GM12878 (cell line): ENCODE results near the gene ABCA4.

ENCODE experiments used
- CREB1 ChIP-seq: IDR thresholded peaks from 2 replicates; pipeline ENCODE4 v1.6.1; 2012; ENCODE audit warnings: low read depth, mild to moderate bottlenecking, inconsistent platforms
- CTCF ChIP-seq, 3 experiments: IDR thresholded peaks in 2 of 3; conservative IDR thresholded peaks in 1 of 3; 2 replicates each; pipeline ENCODE4 v1.5.1; 2011; ENCODE audit warnings: low read depth in 3 of 3, low read length in 3 of 3, mild to moderate bottlenecking in 3 of 3, control low read depth in 2 of 3, moderate library complexity in 2 of 3, inconsistent platforms in 1 of 3, mixed read lengths in 1 of 3; ENCODE audit not compliant: control insufficient read depth in 2 of 3, insufficient read depth in 1 of 3; ENCODE audit errors: extremely low read depth in 1 of 3
- EZH2 ChIP-seq: IDR thresholded peaks from 2 replicates; pipeline ENCODE4 v1.6.1; 2012; ENCODE audit warnings: low read depth, mild to moderate bottlenecking, control low read depth, inconsistent platforms, low read length, borderline replicate concordance; ENCODE audit not compliant: control insufficient read depth
- FOS ChIP-seq: IDR thresholded peaks from 3 replicates; pipeline ENCODE4 v1.6.1; 2011; ENCODE audit warnings: borderline replicate concordance; ENCODE audit not compliant: insufficient read length; ENCODE audit errors: extremely low read depth
- POLR2A ChIP-seq: IDR thresholded peaks from 2 replicates; pipeline ENCODE4 v1.6.1; 2011; ENCODE audit warnings: low read depth, mild to moderate bottlenecking, low read length
- RAD21 ChIP-seq: IDR thresholded peaks from 2 replicates; pipeline ENCODE4 v1.6.1; 2011; ENCODE audit warnings: mild to moderate bottlenecking, low read depth, low read length, moderate library complexity; ENCODE audit not compliant: insufficient read depth
- SP1 ChIP-seq: IDR thresholded peaks from one replicate; pipeline ENCODE4 v1.6.1; 2011; ENCODE audit warnings: low read depth, low read length
- TF ChIP-seq, protein P1 (sequence below): IDR thresholded peaks from 2 replicates; pipeline ENCODE4 v1.6.1; 2012; ENCODE audit warnings: improper control_type of control experiment, low read depth, low read length; ENCODE audit not compliant: insufficient replicate concordance
- TF ChIP-seq, protein P2 (sequence below): IDR thresholded peaks from 2 replicates; pipeline ENCODE4 v1.6.1; 2011; ENCODE audit warnings: low read depth, mild to moderate bottlenecking, low read length, moderate library complexity, borderline replicate concordance; ENCODE audit errors: extremely low read depth

- TF ChIP-seq EZH2 (no peak), POLR2A (no peak), CTCF (IDR thresholded peaks at IDR 0.05 in 2 of 3, conservative IDR thresholded peaks at IDR 0.05 in 1 of 3; ENCODE audit: control insufficient read depth in 2 of 3, extremely low read depth in 1 of 3, insufficient read depth in 1 of 3, low read depth in 3 of 3, low read length in 3 of 3) (no peak), SP1 (no peak), RAD21 (no peak), CREB1 (no peak), FOS (no peak)
- TF ChIP-seq, protein P1, sequence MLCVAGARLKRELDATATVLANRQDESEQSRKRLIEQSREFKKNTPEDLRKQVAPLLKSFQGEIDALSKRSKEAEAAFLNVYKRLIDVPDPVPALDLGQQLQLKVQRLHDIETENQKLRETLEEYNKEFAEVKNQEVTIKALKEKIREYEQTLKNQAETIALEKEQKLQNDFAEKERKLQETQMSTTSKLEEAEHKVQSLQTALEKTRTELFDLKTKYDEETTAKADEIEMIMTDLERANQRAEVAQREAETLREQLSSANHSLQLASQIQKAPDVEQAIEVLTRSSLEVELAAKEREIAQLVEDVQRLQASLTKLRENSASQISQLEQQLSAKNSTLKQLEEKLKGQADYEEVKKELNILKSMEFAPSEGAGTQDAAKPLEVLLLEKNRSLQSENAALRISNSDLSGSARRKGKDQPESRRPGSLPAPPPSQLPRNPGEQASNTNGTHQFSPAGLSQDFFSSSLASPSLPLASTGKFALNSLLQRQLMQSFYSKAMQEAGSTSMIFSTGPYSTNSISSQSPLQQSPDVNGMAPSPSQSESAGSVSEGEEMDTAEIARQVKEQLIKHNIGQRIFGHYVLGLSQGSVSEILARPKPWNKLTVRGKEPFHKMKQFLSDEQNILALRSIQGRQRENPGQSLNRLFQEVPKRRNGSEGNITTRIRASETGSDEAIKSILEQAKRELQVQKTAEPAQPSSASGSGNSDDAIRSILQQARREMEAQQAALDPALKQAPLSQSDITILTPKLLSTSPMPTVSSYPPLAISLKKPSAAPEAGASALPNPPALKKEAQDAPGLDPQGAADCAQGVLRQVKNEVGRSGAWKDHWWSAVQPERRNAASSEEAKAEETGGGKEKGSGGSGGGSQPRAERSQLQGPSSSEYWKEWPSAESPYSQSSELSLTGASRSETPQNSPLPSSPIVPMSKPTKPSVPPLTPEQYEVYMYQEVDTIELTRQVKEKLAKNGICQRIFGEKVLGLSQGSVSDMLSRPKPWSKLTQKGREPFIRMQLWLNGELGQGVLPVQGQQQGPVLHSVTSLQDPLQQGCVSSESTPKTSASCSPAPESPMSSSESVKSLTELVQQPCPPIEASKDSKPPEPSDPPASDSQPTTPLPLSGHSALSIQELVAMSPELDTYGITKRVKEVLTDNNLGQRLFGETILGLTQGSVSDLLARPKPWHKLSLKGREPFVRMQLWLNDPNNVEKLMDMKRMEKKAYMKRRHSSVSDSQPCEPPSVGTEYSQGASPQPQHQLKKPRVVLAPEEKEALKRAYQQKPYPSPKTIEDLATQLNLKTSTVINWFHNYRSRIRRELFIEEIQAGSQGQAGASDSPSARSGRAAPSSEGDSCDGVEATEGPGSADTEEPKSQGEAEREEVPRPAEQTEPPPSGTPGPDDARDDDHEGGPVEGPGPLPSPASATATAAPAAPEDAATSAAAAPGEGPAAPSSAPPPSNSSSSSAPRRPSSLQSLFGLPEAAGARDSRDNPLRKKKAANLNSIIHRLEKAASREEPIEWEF = no peak
- TF ChIP-seq, protein P2, sequence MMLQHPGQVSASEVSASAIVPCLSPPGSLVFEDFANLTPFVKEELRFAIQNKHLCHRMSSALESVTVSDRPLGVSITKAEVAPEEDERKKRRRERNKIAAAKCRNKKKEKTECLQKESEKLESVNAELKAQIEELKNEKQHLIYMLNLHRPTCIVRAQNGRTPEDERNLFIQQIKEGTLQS = no peak
These were observed 22.3 kb upstream of the ABCA4 start for GRCh38 chr1:94143173-94143808.
